ENCODE data around the gene SETD3. TPM values are rescaled to one million over a fixed set of nuclear protein-coding genes. Genes with fewer than 3 reads are reported as not detected.

The SETD3 gene
- total and polyA plus RNA-seq, 2 donors (not counting 1 experiment from before 2014, with no cell fraction given): 11.0 to 32.1 TPM

GRCh38 chr14:99363616-99364290, 116.9 kb downstream of the SETD3 start:
- ATAC-seq (ENCODE audit: low read depth) (no peak), DNase-seq (no peak)
- Mint-ChIP-seq H3K9me3 (ENCODE audit: insufficient read depth) (no peaks in the 10 kb centered on the region), H3K27me3 (no peaks in the 10 kb centered on the region), H3K4me1 (no peaks in the 10 kb centered on the region), H3K4me3 (no peak overlapping the region), H3K27ac (no peak overlapping the region)
- Histone ChIP-seq H3K4me2 (replicated peaks; ENCODE audit: low read depth, low read length, poor library complexity, severe bottlenecking) (no peak overlapping the region), H3K79me2 (ENCODE audit: control insufficient read depth, insufficient read depth, low read length) (no peaks in the 10 kb centered on the region), H4K20me1 (ENCODE audit: control insufficient read depth, insufficient read depth, low read length, poor library complexity, severe bottlenecking) (no peaks in the 10 kb centered on the region), H3K36me3 (replicated peaks in 1 of 2; ENCODE audit: control extremely low read depth in 1 of 2, control insufficient read depth in 1 of 2, extremely low read depth in 1 of 2, insufficient read depth in 2 of 2, low read length in 1 of 2) (no peaks in the 10 kb centered on the region), H2AFZ (ENCODE audit: insufficient read depth, low read depth, low read length, poor library complexity, severe bottlenecking) (no peak overlapping the region), H3K4me3 (ENCODE audit: control extremely low read depth in 1 of 5, extremely low read depth in 1 of 5, insufficient read depth in 1 of 5, low read depth in 2 of 5, low read length in 4 of 5) (no peak overlapping the region), H3K9me3 (ENCODE audit: control extremely low read depth in 1 of 3, control insufficient read depth in 2 of 3, insufficient read depth in 1 of 3, low read length in 2 of 3) (peaks cover 0 to 11% (median 0%) of the 10 kb centered on the region in 3 donors), H3K27ac (ENCODE audit: low read length in 2 of 2) (no peak overlapping the region), H3K4me1 (ENCODE audit: control insufficient read depth in 2 of 2, insufficient read depth in 2 of 2, low read length in 2 of 2) (no peaks in the 10 kb centered on the region), H3K27me3 (replicated peaks in 1 of 4; ENCODE audit: control extremely low read depth in 1 of 4, control insufficient read depth in 3 of 4, insufficient read depth in 4 of 4, low read length in 3 of 4) (no peaks in the 10 kb centered on the region), H3K9ac (ENCODE audit: low read length) (no peak overlapping the region)
- WGBS (ENCODE audit: insufficient coverage): 89% methylated on average over 14 of the region's 16 CpGs
- intact Hi-C loops (cut with micrococcal nuclease): no loop called here
- no peak for TF ChIP-seq CTCF (IDR thresholded peaks at IDR 0.05)
- no peak for TF ChIP-seq EZH2 (IDR thresholded peaks at IDR 0.05; ENCODE audit: borderline replicate concordance, insufficient read depth, low read depth, low read length, poor library complexity, severe bottlenecking)
- CTCF ChIA-PET: no interaction called here
- POLR2A ChIA-PET: no interaction called here

GRCh38 chr14:99363051-99363450, 117.6 kb downstream of the SETD3 start:
- intact Hi-C loops (cut with micrococcal nuclease): no loop called here
- 97% methylated on average over 12 of the region's 12 CpGs for WGBS (ENCODE audit: insufficient coverage)
- H2AFZ ChIP-seq (ENCODE audit: insufficient read depth, low read depth, low read length, poor library complexity, severe bottlenecking): no peak overlapping the region
- peaks cover 0 to 11% (median 0%) of the 10 kb centered on the region in 3 donors for H3K9me3 ChIP-seq (ENCODE audit: control extremely low read depth in 1 of 3, control insufficient read depth in 2 of 3, insufficient read depth in 1 of 3, low read length in 2 of 3)
- H3K4me2 ChIP-seq (replicated peaks; ENCODE audit: low read depth, low read length, poor library complexity, severe bottlenecking): no peak overlapping the region
- no peak for DNase-seq
- no peaks in the 10 kb centered on the region for H3K4me1 ChIP-seq (ENCODE audit: control insufficient read depth in 2 of 2, insufficient read depth in 2 of 2, low read length in 2 of 2)
- no peaks in the 10 kb centered on the region for H3K4me1 Mint-ChIP-seq
- H3K27me3 ChIP-seq (replicated peaks in 1 of 4; ENCODE audit: control extremely low read depth in 1 of 4, control insufficient read depth in 3 of 4, insufficient read depth in 4 of 4, low read length in 3 of 4): no peaks in the 10 kb centered on the region
- TF ChIP-seq CTCF (IDR thresholded peaks at IDR 0.05) (no peak), EZH2 (IDR thresholded peaks at IDR 0.05; ENCODE audit: borderline replicate concordance, insufficient read depth, low read depth, low read length, poor library complexity, severe bottlenecking) (no peak)
- CTCF ChIA-PET: no interaction called here
- H3K4me3 ChIP-seq (ENCODE audit: control extremely low read depth in 1 of 5, extremely low read depth in 1 of 5, insufficient read depth in 1 of 5, low read depth in 2 of 5, low read length in 4 of 5): no peak overlapping the region
- no peak overlapping the region for H3K9ac ChIP-seq (ENCODE audit: low read length)
- H3K4me3 Mint-ChIP-seq: no peak overlapping the region
- H4K20me1 ChIP-seq (ENCODE audit: control insufficient read depth, insufficient read depth, low read length, poor library complexity, severe bottlenecking): no peaks in the 10 kb centered on the region
- no peak overlapping the region for H3K27ac ChIP-seq (ENCODE audit: low read length in 2 of 2)
- no peaks in the 10 kb centered on the region for H3K36me3 ChIP-seq (replicated peaks in 1 of 2; ENCODE audit: control extremely low read depth in 1 of 2, control insufficient read depth in 1 of 2, extremely low read depth in 1 of 2, insufficient read depth in 2 of 2, low read length in 1 of 2)
- no peaks in the 10 kb centered on the region for H3K79me2 ChIP-seq (ENCODE audit: control insufficient read depth, insufficient read depth, low read length)
- H3K27me3 Mint-ChIP-seq: no peaks in the 10 kb centered on the region
- no peak for ATAC-seq (ENCODE audit: low read depth)
- POLR2A ChIA-PET: no interaction called here
- no peaks in the 10 kb centered on the region for H3K9me3 Mint-ChIP-seq (ENCODE audit: insufficient read depth)
- H3K27ac Mint-ChIP-seq: no peak overlapping the region
